ENCODE measurements around the gene HDAC4. TPM values are rescaled to one million over a fixed set of nuclear protein-coding genes. Genes with fewer than 3 reads are reported as not detected.

HDAC4 gene
- total RNA-seq, 1 experiment from 2014 or later = 47.6 TPM

DNA sequence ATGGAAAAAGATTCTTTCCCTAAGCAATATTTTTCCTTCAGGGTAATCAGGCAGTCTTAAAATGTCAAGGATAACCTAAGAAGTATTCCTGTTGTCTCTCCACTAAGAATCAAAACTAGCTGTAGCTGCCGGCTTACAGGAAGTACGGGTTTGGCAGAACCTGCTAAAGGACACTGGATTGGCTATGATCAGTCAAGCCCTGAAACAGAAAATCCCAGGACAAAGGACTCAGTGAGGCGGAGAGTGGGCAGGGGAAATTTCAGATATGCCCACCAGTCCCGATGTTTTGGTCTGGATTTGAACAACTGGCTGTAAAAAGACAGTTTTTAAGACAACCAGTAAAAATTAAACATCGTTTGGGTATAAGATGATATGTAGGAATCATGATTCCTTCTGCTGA is 155.7 kb downstream of the HDAC4 start:
- POLR2A ChIA-PET = no interaction called here
- peaks cover 32% of the 10 kb centered on the region for H3K79me2 ChIP-seq (ENCODE audit: insufficient read depth, low read length)
- H3K27ac ChIP-seq (ENCODE audit: low read depth, low read length) = peak overlapping the region; percentile 95
- no peak overlapping the region for H3K4me3 ChIP-seq (replicated peaks in 1 of 2; ENCODE audit: low read depth in 1 of 2, low read length in 2 of 2)
- ATAC-seq = no peak
- DNase-seq (ENCODE audit: low read depth, low spot score) = no peak
- RAD21 ChIA-PET (ENCODE audit: low non-redundant PET in 1 of 2, low total read pairs in 2 of 2, uncharacterized antibody in 2 of 2, unreplicated experiment in 2 of 2) = no interaction called here
- no peaks in the 10 kb centered on the region for H3K36me3 ChIP-seq (ENCODE audit: control insufficient read depth in 1 of 2, insufficient read depth in 2 of 2, low read length in 2 of 2)
- intact Hi-C loops (cut with micrococcal nuclease) = loop anchor here (5.0 kb wide), 1 partner anchor 157 kb away; the partner anchor contains the start of gene HDAC4
- no peaks in the 10 kb centered on the region for H3K9me3 ChIP-seq (ENCODE audit: control insufficient read depth in 1 of 2, insufficient read depth in 1 of 2, low read depth in 1 of 2, low read length in 2 of 2)
- no peak overlapping the region for H2AFZ ChIP-seq (ENCODE audit: low read depth, low read length, poor library complexity, severe bottlenecking)
- no peaks in the 10 kb centered on the region for H3K27me3 ChIP-seq (ENCODE audit: insufficient read depth, low read length)
- peak overlapping the region; percentile 80 for H3K4me2 ChIP-seq (ENCODE audit: low read length)
- peaks cover 53 to 93% of the 10 kb centered on the region in 2 experiments for H3K4me1 ChIP-seq (ENCODE audit: control insufficient read depth in 1 of 2, insufficient read depth in 2 of 2, low read length in 2 of 2)
- no peak for TF ChIP-seq RAD21 (IDR thresholded peaks at IDR 0.05; ENCODE audit: low read depth)
- TF ChIP-seq, protein P1, sequence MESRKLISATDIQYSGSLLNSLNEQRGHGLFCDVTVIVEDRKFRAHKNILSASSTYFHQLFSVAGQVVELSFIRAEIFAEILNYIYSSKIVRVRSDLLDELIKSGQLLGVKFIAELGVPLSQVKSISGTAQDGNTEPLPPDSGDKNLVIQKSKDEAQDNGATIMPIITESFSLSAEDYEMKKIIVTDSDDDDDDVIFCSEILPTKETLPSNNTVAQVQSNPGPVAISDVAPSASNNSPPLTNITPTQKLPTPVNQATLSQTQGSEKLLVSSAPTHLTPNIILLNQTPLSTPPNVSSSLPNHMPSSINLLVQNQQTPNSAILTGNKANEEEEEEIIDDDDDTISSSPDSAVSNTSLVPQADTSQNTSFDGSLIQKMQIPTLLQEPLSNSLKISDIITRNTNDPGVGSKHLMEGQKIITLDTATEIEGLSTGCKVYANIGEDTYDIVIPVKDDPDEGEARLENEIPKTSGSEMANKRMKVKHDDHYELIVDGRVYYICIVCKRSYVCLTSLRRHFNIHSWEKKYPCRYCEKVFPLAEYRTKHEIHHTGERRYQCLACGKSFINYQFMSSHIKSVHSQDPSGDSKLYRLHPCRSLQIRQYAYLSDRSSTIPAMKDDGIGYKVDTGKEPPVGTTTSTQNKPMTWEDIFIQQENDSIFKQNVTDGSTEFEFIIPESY (IDR thresholded peaks at IDR 0.05; ENCODE audit: extremely low read depth, insufficient replicate concordance, low read length) = no peak
- no peak for TF ChIP-seq FOSL1 (IDR thresholded peaks at IDR 0.05; ENCODE audit: low read depth)
- no peak for TF ChIP-seq ZNF274 (IDR thresholded peaks at IDR 0.05; ENCODE audit: low read depth, low read length)
- TF ChIP-seq CEBPB (IDR thresholded peaks at IDR 0.05; ENCODE audit: low read depth) = no peak
- TF ChIP-seq ELF1 (IDR thresholded peaks at IDR 0.05; ENCODE audit: borderline replicate concordance, low read depth) = no peak
- TF ChIP-seq SRF (IDR thresholded peaks at IDR 0.05; ENCODE audit: low read depth) = no peak
- no peak for TF ChIP-seq POLR2AphosphoS5 (IDR thresholded peaks at IDR 0.05; ENCODE audit: low read depth, low read length)
- TF ChIP-seq SIN3A (IDR thresholded peaks at IDR 0.05; ENCODE audit: low read depth) = no peak
- no peaks in the 10 kb centered on the region for H3K9me2 ChIP-seq (ENCODE audit: insufficient read depth)
- CTCF ChIA-PET = no interaction called here
- no peaks in the 10 kb centered on the region for H4K20me1 ChIP-seq (ENCODE audit: insufficient read depth)
- H3K9ac ChIP-seq (ENCODE audit: low read length) = peak overlapping the region; percentile 80
- BruUV-seq (replicated peaks) = no TSS peak

DNA sequence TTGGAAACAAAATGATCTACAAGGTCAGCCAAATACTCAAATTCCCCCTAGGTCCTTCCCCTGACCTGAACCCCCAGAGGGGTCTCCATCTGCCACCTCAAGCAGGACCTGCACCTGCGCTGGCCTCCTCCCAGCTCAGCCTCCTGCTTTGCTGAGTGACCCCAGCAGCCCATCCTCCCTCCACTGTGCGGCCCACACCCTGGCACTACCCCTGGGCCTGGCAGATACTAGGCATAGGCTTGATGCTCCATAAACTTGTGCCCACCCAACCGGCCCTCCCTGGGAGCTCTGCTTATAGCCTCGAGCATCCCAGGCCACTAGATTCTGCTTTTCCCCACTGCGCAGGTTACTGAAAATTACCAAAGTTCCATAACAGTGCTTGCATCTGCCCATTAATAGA is 156.2 kb downstream of the HDAC4 start:
- Histone ChIP-seq H3K9me2 (ENCODE audit: insufficient read depth) (no peaks in the 10 kb centered on the region), H3K4me3 (replicated peaks in 1 of 2; ENCODE audit: low read depth in 1 of 2, low read length in 2 of 2) (no peak overlapping the region), H2AFZ (ENCODE audit: low read depth, low read length, poor library complexity, severe bottlenecking) (no peak overlapping the region), H3K9ac (ENCODE audit: low read length) (peak overlapping the region; percentile 80), H3K27ac (ENCODE audit: low read depth, low read length) (no peak overlapping the region), H3K9me3 (ENCODE audit: control insufficient read depth in 1 of 2, insufficient read depth in 1 of 2, low read depth in 1 of 2, low read length in 2 of 2) (no peaks in the 10 kb centered on the region), H3K4me2 (ENCODE audit: low read length) (0 out of 2 replicates have a peak overlapping the region, but pooled peaks have one; percentile 80), H3K36me3 (ENCODE audit: control insufficient read depth in 1 of 2, insufficient read depth in 2 of 2, low read length in 2 of 2) (no peaks in the 10 kb centered on the region), H3K79me2 (ENCODE audit: insufficient read depth, low read length) (peaks cover 30% of the 10 kb centered on the region), H3K27me3 (ENCODE audit: insufficient read depth, low read length) (no peaks in the 10 kb centered on the region), H4K20me1 (ENCODE audit: insufficient read depth) (no peaks in the 10 kb centered on the region), H3K4me1 (ENCODE audit: control insufficient read depth in 1 of 2, insufficient read depth in 2 of 2, low read length in 2 of 2) (peaks cover 48 to 90% of the 10 kb centered on the region in 2 experiments)
- ChIA-PET RAD21 (ENCODE audit: low non-redundant PET in 1 of 2, low total read pairs in 2 of 2, uncharacterized antibody in 2 of 2, unreplicated experiment in 2 of 2) (no interaction called here), POLR2A (no interaction called here), CTCF (no interaction called here)
- intact Hi-C loops (cut with micrococcal nuclease) = loop anchor here (5.0 kb wide), 1 partner anchor 158 kb away; the partner anchor contains the start of gene HDAC4
- DNase-seq (ENCODE audit: low read depth, low spot score) (no peak), ATAC-seq (no peak)
- no peak for TF ChIP-seq ZNF274 (IDR thresholded peaks at IDR 0.05; ENCODE audit: low read depth, low read length)
- TF ChIP-seq ELF1 (IDR thresholded peaks at IDR 0.05; ENCODE audit: borderline replicate concordance, low read depth) = no peak
- TF ChIP-seq SRF (IDR thresholded peaks at IDR 0.05; ENCODE audit: low read depth) = no peak
- TF ChIP-seq RAD21 (IDR thresholded peaks at IDR 0.05; ENCODE audit: low read depth) = no peak
- no peak for TF ChIP-seq POLR2AphosphoS5 (IDR thresholded peaks at IDR 0.05; ENCODE audit: low read depth, low read length)
- no peak for TF ChIP-seq SIN3A (IDR thresholded peaks at IDR 0.05; ENCODE audit: low read depth)
- TF ChIP-seq EZH2phosphoT487 (IDR thresholded peaks at IDR 0.05; ENCODE audit: borderline replicate concordance) = no peak
- TF ChIP-seq ATF3 (IDR thresholded peaks at IDR 0.05) = no peak
- TF ChIP-seq ZFX (IDR thresholded peaks at IDR 0.05) = no peak
- no peak for TF ChIP-seq FOSL1 (IDR thresholded peaks at IDR 0.05; ENCODE audit: low read depth)
- TF ChIP-seq TCF7L2 (IDR thresholded peaks at IDR 0.05; ENCODE audit: borderline replicate concordance, extremely low read depth, insufficient read depth, insufficient read length) = no peak
- TF ChIP-seq YY1 (IDR thresholded peaks at IDR 0.05; ENCODE audit: extremely low read depth, insufficient replicate concordance, low read depth, low read length) = no peak
- TF ChIP-seq CEBPB (IDR thresholded peaks at IDR 0.05; ENCODE audit: low read depth) = no peak
- no peak for TF ChIP-seq JUND (IDR thresholded peaks at IDR 0.05)
- BruUV-seq (replicated peaks) = no TSS peak
